Measurements from ENCODE around the gene ASAP3. TPM values are rescaled to one million over a fixed set of nuclear protein-coding genes. Genes with fewer than 3 reads are reported as not detected.

Gene ASAP3
- total RNA-seq, 1 donor from 2014 or later, result 10.0 TPM

DNA sequence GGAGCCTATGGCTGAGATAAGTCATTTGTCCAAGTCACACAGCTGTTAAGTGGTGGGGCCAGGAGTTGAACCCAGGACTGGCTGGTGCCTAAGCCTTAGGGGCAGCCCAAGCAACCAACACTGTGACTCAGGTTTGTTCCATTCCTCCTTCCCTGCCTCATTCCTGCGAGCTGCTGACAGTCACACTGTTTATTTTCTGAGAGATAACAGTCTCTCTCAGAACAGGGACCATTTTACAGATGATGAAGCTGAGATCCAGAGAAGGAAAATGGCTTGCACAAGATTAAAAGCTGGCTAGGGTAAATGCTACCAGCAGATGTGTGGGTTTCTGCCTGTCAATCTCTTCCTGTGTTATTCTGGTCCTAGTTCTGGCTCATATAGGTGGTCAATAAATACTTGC, 35.1 kb downstream of the ASAP3 start:
- no peak for DNase-seq

DNA sequence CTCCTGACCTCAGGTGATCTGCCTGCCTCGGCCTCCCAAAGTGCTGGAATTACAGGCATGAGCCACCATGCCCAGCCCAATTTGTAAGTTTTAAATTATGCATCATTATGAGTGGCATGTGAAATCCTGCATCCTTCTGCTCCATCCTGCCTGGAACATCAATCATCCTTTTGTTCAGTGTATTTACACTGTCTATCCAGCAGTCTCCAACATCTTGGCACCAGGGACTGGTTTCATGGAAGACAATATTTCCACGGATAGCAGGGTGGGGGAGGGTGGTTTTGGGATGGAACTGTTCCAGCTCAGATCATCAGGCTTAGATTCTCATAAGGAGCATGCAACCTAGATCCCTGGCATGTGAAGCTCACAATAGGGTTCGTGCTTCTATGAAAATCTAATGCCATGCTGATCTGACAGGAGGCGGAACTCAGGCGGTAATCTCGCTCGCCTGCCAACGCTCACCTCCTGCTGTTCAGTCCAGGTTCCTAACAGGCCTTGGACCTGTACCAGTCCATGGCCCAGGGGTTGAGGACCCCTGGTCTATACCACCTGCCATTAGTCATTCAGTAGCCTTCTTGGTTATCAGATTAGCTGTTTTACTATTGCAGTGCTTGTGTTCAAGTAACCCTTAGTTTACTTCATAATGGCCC, 37.2 kb downstream of the ASAP3 start:
- no peak for DNase-seq

DNA sequence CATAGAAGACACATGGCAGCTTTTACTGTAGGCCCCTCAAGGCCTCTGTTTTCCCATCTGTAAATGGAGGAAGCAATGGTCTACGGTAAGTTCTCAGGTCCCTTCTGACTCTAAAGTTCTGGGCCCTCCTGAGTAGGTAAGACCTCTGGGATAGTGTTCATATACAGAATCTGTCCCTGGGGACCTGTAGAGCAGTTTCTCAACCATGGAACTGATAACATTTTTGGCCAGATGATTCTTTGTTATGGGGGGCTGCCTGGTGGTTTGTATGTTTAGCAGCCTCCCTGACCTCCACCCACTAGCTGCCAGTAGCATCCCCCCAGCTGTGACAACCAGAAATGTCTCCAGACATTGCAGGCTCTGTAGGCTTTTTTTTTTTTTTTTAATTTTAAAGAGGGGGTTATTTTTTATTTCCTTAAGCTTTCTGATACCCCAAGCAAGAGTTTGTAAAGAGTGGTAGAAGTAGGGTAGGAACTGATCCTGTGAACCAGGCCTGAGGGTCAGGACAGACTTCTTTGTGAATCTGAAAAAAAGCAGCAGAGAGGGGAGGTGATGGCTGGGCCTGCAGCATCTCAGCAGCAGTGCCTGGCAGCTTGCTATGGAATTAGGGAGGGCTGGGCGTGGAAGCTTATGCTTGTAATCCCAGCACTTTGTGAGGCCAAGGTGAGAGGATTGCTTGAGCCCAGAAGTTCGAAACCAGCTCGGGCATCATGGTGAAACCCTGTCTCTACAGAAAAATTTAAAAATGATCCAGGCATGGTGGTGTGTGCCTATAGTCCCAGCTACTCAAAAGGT, 39.2 kb downstream of the ASAP3 start:
- no peak for DNase-seq

DNA sequence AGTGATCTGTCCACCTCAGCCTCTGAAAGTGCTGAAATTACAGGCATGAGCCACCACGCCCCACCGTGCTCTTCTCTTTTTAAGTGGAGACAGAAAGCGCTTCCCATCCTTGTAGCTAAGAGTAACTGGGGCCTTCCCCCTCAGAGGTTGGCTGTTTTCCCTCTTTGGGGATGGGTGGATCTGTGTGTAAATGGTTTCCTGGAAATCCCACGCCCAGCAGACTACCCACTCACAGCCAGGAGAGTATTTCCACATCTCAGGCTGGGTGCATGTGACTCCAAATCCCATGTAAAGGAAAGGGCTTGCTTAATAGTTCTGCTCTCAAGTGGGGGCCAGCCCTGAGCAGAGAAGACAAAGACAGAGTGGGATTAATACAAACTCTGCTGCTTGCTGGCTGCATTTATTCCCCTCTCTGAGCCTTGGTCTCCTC, 39.9 kb downstream of the ASAP3 start:
- no peak for DNase-seq

DNA sequence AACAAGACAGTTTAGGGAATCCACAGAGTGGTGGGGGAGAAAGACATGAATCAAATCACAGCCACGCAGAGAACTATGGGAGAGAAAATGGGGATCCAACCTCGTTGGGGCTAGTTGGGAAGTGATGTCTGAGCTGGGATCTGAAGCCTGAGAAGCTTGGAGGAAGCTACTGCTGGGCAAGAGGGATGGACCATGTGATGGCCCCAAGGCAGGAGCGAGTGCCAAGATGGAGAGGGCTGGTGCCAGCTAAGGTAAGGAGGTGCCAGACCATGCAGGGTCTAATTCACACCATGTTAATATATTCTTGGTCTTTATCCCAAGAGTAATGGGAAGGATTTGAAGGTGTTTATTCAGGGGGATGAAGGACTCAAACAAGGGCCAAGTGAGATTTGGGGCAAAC, 41.2 kb downstream of the ASAP3 start:
- no peak for DNase-seq

DNA sequence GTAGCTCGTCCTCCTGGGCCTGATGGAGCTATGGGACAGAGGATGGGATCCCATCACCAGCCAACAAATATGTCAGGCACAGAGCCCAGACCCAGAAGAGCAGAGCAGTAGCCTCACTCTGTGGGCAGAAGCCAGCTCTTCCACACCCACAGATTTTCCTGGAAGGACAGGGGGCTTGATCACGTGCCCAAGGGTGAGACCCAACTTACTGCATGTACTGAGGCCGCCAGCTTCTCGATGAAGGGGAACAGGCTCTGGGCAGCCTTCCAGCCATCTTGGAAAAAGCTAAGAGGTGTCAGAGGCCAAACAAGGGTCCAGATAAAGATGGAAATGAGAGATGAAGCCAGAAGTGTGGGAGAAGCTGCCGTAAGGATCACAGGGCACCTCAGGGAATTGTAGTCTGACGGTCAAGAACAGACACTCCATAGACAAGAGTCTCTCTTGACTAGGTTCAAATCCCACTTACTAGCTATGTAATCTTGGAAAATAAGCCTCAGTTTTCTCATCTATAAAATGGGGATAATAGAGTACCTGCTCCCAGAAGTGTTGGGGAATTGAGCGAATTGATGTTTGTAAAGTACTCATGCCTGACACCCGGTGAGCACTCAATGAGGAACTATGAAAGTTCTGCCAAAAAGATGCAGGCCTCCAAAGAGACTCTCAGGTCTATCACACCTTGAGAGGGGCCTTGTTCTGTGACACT, 42.4 kb downstream of the ASAP3 start:
- DNase-seq, result no peak

DNA sequence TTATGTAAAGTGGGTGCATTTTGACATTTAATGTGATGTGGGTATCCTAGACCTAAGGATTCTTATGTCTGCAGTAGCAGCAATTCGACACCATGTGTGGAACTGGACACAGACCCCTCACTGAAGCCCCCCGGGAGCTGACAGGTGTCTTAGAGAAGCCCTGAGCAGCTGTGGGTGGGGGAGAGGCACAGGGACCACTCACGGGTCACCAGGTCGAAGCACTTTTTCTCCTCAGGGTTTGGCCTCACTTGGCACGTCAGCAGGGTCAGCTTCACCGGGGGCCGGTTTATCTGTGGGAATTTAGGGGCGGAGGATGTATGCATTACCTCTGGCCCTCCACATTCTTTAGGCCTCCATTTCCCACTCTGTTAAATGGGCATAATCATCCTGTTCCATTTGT, 45.4 kb downstream of the ASAP3 start:
- no peak for DNase-seq

DNA sequence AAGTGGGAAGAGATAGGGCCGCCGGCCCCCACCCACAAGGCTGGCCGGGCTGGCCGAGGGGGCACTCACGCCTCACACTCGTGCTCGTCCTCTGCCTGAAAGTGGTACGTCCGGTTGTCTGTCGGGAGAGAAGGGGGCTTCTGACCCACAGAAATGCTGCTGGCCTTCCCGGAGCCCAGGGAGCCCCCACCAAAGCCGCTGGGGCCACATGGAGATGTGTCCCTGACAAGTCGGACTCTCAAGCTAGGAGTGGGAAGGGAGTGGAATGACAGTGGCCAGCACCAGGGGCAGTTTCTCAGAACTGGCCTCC, 46.7 kb downstream of the ASAP3 start:
- DNase-seq, result no peak

DNA sequence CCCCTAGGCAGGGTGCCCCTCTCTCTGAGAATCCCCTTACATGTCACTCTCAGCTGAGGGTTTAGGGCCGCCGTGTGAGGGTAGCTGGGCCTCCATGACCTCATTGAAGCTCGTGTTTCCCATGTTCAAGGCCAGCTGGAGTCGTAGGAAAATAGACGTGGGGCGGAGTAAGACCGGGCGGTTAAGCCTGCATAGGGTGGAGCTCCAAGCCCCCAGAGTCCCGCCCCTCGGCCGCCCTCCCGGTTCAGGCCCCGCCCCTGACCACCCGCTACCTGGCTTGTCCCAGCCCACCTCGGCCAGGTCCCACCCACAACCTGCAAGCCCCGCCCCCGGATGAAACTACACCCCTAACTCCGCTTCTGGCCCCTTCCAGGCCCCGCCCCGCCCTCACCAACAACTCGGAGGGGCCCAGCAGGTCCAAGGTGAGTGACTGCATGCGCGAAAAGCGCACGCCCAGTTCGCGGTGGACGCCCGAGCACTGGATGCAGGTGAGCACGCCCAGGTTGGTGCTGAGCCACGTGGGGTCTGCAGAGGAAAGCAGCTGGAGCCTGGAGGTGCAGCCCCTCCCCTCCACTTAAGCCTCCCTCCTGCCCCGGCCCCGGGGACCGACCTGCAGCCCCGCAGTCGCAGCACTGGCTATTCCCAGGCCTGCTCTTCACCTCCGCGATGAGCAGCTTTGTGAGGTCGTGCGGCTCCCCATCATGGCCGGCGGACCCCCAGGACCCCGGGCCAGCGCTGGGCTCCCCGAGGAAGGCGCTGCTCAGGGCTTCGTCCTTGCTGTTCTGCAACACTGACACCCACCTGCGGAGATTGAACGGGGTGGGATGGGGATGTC, 47.2 kb downstream of the ASAP3 start:
- DNase-seq, result no peak

DNA sequence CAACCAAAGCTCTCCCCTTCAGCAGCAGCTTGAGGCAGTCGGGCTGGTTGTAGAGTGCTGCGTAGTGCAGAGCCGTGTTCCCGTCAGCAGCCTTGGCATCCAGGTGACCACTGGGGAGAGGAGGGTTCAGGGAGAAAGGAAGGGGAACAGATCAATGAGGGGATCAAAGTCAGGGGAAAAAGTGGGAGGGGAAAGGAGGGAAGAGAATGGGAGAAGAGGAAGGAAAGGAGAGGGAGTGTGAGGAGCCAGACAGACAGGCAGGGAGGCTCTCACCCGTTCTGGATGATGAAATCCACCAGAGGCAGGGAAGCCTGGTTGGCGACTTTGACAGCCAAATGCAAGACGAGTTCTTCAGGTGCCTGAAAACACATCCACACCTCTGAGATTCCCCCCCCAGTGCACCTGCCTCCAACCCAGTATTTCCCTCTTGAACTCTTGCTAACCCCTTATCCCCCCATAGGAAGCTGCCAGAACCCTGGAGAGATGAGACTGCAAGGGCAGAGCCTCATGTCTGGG, 49.7 kb downstream of the ASAP3 start:
- DNase-seq, result no peak

DNA sequence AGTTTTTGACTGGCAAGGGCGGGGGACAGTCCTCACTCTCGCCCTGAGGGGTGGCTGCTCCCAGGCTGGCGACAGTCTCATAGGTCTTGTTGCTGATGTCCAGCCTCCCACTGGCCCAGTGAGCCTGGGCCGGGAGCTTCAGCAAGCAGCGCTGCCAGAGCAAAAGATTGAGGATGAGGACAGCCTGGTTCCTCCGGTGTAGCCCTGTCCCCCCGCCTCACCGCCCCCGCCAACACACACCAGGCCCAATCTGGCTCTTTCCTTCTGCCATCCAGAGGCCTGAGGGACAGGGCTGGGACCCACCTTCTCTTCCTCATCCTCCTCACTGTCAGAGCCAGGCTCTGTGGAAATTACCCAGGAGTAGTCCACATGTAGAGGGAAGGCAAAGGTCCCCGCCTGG, 50.9 kb downstream of the ASAP3 start:
- DNase-seq, result no peak

DNA sequence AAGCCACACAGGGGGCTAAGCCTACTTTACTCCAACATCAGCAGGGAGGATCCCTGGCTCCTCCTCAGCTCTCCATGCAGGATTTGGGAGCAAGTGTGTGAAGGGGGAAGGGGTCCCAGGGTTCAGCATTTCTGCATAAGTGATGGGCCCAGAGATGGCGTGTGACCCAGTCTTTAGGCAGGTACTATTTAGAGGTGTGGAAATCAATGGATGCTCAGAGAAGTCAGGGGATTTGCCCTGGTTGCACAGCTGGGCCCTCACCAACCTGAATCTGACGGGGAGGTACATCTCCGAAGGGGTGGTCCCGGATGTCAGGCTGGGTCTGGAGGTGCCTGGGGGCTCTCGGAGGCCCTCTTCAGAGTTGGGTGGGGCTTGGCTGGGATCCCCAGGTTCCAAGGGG, 52.5 kb downstream of the ASAP3 start:
- DNase-seq, result no peak

DNA sequence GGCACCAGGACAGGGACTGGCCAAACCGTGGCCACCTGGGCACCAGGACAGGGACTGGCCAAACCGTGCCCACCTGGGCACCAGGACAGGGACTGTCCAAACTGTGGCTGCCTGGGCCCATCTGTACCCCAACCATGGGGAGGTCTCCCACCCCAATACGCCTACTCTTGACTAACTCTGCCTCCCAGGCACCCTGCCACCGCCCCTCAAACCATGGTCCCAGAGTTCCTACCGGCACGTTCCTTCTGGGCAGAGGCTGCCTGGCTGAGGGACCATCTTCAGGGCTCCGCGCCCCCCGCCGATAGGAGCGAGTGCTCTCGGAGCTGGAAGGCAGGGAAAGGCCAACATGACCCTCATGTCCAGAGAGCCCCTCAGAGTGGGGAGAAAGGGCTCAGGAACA, 53.2 kb downstream of the ASAP3 start:
- no peak for DNase-seq

DNA sequence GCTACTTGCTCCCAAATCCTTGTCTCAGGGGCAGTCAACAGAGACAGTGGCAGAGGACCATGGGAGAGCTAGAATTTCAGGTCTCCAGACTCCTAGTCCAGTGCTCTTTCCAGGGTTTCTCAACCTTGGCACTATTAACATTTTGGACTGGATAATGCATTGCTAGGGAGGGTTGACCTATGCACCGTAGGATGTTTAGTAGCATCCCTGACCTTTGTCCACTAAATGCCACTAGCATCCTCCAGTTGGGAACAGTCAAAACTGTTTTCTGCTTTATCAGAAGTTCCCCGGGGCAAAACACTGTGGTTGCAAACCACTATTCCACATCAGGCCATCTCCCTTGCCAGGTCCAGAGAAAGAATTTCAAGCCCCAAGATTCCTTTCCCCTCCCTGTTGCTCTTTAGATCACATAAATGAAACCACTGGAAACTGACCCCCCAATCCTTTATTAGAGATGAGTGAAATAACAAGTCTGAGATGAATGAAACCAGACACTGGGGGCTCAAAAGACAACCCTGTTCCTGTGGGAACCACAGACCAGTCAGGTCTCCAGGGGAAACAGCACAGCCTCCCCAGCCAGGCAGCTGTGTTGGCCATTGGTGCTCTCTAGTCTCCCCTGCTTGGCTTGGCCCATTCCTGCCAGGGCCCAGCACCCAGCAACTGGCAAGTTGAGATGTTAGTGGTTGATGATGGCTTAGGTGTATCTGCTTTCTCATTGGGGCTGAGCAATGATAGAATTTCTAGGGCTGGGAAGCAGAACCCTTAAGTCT, 55.7 kb downstream of the ASAP3 start:
- no peak for DNase-seq

DNA sequence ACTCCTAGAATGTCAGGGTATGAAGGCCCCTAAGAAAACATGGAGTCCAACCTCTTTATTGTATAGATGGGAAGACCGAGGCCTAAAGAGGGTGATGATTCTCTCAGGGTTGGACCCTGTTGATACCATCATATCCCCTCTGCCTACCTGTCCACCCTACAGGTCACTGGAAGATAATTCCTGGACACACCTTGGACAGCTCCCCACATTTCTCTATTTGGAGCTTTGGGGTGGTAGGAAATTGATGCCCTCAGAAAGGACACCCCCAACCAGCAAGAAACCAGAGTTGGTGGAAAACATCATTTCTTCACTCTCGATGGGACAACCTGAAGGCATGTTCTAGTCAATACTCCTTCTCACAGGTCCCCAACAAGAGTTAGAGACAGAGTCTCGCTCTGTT, 56.4 kb downstream of the ASAP3 start:
- no peak for DNase-seq

DNA sequence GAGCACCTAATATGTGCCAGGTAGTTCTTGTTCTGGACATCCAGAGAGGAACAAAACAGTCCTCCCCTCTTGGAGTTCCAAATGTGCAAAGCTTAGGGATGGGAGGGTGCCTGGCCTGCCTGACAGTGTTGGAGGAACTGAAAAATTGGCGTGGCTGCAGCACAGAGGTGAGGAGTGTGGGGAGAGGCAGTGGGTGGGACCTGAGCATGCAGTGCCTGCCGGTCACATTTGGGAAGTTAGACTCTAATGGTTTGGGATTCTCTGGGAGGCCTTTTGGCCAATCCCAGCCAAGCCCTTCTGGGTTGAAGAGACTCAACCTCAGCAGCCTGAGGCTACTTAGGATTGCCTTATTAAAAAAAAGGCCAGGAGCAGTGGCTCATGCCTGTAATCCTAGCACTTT, 57.2 kb downstream of the ASAP3 start:
- DNase-seq, result no peak

DNA sequence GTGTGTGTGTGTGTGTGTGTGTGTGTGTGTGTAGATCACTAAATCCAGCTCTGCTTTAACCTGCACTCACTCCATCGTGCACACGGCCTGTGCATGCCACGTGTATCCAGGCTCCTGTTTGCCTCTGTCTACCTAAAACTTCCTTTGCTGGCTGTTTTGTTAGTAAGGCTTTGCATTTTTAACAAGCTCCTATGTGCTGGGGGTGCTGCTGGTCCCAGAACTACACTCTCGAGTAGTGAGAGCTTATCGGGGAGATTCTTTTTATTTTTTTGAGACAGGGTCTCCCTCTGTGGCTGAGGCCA, 58.8 kb downstream of the ASAP3 start:
- no peak for DNase-seq

DNA sequence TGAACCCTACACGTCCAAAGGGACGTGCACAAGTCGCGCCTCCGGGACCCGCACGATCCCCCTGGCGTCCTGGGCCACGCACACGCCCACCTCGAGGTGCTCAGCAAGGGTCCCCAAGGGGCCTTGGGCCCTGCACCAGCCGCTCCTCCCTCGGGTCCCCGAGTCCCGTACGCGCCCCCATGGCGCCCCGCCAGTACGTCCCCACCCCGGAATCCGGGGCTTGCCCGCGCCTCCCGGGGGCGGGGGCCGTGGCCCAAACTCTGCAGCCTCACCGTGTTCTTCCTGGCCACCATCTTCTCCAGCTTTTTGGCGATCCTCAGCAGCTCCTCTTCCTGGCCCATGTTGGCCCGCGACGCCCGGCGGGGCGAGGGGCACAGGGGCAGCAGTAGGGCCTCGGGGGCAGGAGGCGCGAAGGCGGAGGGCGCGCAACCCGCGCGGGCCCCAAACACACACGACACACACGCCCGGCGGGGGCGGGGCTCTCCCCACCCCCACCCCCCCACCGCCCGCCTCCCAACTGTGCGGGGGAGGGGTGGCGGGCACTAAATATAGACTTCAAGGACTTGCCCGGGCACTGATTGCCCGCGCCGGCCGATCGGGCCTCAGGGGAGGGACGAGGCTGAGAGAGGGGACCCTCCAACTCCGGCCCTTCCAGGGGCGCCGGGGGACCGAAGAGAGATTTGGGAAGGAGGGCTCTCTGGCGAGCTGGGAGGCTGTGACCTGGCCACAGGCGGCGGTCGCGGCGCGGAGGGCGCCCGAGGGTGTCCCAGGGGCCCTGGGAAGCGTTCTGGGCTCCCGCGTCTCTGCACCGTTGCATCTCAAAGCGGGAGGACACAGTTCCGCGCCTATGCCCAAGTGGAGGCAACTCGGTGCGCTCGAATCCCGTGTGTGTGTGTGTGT, 59.4 kb downstream of the ASAP3 start, which contains the start of gene TCEA3:
TCEA3 (minus strand) TSS at position 456 of the 900 bp plus-strand sequence; CDS start at position 341, 115 bp downstream.
- no peak for DNase-seq

DNA sequence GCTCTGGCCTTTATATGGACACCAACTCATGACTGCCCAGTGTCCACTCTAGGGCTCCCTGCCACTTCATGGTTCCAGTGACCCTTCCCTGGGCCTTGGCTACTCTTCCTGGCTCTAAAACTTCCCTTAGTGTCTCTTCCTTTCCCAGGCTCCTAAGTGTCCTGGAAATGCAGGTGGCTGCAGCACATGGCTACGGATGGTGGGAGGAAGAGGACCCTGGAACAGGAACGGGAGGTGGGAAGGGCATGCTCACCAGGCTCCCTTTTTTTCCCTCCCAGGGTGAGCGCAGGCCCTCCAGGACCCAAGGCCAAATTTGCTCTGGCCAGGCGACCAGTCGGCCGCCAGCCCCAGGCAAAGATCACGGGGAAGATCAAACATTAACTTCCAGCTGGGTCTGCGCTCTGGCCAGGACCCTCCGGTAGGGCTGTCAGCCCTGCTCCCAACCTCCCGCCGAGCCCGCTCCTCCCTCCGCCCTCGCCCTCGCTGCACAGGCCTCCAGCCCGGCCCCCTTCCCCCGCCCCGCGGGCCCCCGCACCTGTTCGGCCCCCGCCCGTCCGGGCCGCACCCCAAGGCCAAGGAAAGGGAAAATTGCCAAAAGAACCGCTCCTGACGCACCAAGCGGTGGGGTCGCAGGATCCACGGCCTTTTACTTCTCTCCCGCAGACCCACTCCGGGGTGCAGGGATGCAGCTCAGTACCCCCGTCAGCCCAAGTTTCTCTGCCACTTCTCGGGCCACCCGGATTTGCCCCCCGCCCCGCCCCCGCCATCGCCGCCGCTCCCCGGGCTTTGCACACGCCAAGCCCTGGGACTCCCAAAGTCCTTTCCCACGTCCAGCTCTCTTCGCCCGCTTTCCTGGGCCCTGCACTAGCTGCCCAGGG, 60.3 kb downstream of the ASAP3 start:
- DNase-seq, result no peak

DNA sequence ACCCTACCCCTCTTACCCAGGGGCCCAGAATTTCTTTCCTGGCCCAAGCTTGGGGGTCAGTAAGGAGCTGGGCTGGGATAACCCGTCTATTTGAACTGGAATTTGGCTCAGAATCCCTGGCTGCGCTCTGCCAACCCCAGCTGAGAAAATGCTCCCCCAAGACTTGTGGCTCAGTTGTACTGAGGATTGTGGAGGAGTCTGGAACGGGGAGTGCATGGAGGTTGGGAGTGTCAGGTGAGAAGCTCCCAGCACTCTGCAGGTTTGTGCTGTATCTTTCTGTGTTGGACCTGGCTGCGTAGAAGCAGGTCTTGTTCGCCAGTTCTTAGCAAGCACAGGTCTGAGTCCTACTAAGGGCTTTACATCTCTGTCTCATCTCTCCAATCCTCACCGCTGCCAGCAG, 61.0 kb downstream of the ASAP3 start:
- DNase-seq, result no peak
